Measurements from ENCODE around the gene GJA10.
A peak's percentile ranks its signal among the peaks of the same experiment; 100 is the strongest.
"Not testable (repeated sequence)": the region's sequence is repeated elsewhere in the genome, so short reads cannot be mapped to it uniquely, and the experiment has no call there.

Gene GJA10

GRCh38 chr6:89894169-89894568 is at the start of gene GJA10:
TSS of gene GJA10 (plus strand) at chr6:89894469. CDS start at chr6:89894469, 0 bp downstream.
- DNase-seq, result no peak

- DNase-seq, result not testable (repeated sequence)
Observed at GRCh38 chr6:89847513-89847912, 46.8 kb upstream of the GJA10 start.

DNA sequence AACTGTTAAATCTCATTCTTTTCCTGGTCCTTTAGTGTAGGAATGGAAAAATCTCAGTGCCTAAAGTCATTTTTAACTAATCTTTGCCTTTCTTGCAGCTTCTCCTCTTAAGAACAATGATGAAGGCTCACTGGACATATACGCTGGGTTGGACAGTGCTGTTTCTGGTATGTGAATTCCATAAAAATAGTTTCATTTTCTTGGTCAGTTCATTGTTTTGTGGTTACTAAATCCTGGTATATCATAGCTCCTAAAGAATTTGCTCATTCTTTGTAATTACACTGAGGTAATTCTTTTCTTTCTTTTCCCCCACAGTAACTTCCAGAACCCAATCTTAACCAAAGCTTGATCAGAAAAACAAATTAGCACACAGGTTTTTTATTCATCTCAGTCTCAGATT is 41.2 kb upstream of the GJA10 start:
- DNase-seq, result no peak

GRCh38 chr6:89858041-89858440 is 36.2 kb upstream of the GJA10 start:
- DNase-seq, result no peak

GRCh38 chr6:89859744-89860143 is 34.5 kb upstream of the GJA10 start:
- no peak for DNase-seq

- no peak for DNase-seq
Observed at GRCh38 chr6:89862273-89862672, 32.0 kb upstream of the GJA10 start.

GRCh38 chr6:89862698-89863097 is 31.6 kb upstream of the GJA10 start:
- no peak for DNase-seq

- no peak for DNase-seq
Observed at GRCh38 chr6:89866024-89866678, 28.1 kb upstream of the GJA10 start.

DNA sequence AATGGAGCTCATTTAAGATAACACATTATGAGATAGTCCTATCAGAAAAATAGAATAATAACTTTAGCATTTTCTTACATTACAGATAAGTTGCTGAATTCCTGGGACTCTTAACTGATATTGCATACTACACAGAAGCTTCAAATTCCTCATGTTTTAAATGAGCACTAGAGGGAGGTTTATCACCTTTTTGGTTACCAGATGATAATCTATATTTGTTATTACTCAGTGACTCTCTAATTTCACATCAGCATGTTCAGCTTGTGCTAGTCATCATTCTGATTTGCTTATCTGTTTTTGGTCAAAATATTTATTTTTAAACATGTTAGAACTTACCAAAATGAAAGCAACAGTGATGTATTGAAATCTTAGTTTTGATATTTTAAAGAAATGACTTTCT is 20.5 kb upstream of the GJA10 start:
- no peak for DNase-seq

GRCh38 chr6:89874438-89874837 is 19.8 kb upstream of the GJA10 start:
- DNase-seq, result no peak

DNA sequence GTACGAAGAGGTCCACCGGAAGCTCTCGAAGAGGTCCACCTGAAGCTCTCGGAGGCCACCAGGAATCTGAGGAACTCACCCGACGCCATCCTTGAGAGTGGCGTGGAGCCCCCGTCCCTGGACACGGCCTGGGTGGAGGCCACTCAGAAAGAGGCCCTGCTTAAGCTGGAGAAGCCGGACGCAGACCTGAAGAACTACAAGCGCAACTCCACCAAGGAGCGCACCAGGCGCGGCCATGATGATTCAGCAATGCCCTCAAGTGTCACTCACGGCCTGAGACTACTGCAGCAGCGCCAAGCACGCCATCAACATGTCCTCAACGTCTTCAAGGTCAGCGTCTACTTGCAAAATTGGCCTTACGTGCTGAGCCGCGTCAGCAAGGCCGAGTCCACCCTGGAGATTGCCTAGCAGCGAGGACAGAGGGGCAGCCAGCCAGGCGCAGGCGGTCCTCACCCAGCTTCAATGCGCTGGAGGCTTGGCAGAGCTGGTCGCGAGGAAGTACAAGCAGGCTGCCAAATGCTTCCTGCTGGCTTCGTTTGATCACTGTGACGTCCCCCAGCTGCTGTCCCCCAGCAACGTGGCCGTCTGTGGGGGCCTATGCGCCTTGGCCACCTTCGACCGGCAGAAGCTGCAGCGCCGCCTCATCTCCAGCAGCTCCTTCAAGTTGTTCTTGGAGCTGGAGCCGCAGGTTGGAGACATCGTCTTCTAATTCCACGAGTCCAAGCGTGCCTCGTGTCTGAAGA is 7.7 kb upstream of the GJA10 start:
- DNase-seq, result no peak

GRCh38 chr6:89887452-89888137 is 6.7 kb upstream of the GJA10 start:
- peak in 1 of 14 donors; percentile 7 for DNase-seq

DNA sequence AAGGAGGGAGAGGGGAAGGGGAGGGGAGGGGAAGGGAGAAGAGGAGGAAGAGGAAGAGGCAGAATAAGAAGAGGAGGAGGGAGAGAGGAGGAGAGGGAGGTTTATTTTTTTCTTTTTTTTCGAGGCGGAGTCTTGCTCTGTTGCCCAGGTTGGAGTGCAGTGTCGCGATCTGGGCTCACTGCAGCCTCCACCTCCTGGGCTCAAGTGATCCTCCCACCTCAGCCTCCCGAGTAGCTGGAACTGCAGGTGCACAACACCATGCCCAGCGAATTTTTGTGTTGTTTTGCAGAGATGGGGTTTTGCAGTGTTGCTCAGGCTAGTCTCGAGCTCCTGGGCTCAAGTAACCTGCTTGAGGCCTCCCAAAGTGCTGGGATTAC is 6.1 kb upstream of the GJA10 start:
- DNase-seq, result no peak

- DNase-seq, result no peak
Observed at GRCh38 chr6:89888871-89889270, 5.4 kb upstream of the GJA10 start.

GRCh38 chr6:89890845-89891528 is 3.3 kb upstream of the GJA10 start:
- DNase-seq, result not testable (repeated sequence)

- not testable (repeated sequence) for DNase-seq
Observed at GRCh38 chr6:89892577-89892976, 1.7 kb upstream of the GJA10 start.

- DNase-seq, result peak in 1 of 14 donors; percentile 0
Observed at GRCh38 chr6:89895276-89895874, 1.1 kb downstream of the GJA10 start.

GRCh38 chr6:89910001-89910901 is 16.0 kb downstream of the GJA10 start:
- not testable (repeated sequence) for DNase-seq

- DNase-seq, result no peak
Observed at GRCh38 chr6:89910902-89911240, 16.6 kb downstream of the GJA10 start.

DNA sequence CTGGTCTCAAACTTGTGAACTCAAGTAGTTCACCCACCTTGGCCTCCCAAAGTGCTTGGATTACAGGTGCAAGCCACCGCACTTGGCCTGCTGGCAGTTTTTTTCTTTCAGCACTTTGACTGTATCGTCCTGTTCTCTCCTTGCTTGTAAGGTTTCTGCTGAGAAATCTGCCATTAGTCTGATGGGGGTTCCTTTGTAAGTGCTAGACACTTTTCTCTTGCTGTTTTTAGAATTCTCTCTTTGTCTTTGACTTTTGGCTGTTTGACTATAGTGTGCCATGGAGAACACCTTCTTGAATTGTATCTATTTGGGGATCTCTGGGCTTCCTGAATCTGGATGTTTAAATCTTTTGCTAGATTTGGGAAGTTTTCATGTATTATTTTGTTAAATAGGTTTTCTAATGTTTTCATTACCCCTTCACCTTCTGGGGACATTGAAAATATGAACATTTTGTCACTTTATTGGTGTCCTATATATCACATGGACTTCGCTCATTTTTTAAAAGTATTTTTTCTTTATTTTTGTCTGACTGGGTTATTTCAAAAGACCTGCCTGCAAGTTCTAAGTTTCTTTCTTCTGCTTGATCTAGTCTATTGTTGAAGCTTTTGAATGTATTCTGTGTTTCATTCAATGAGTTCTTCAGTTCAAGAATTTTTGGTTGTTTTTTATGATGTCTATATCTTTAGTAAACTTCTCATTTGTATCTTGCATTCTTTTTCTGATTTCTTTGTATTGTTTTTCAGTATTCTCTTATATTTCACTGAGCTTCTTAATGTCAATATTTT is 22.1 kb downstream of the GJA10 start:
- no peak for DNase-seq

DNA sequence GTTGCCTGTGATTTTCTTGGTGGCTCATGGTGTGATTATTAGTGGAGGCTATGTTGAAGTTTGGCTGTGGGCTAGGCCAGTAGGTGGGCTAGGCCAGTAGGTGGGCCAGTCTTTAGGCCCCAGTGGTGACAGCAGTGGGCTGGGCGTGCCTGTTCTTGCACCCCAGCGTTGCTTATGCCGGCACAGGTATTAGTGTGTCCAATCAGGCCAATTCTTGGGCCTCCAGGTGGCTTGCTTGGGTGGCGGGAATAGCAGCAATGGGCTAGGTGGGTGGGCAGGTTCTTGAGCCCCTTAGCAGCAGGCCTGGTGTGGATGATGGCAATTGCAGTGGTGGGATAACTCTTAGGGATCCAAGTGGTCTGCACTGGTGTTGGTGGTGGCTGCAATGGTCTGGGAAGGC is 22.9 kb downstream of the GJA10 start:
- no peak for DNase-seq
